ENCODE measurements around the gene TWIST2.

Gene TWIST2

GRCh38 chr2:238847841-238848690 is at the start of gene TWIST2:
Gene TWIST2, plus strand, starts transcription at chr2:238848085. Its CDS starts 131 bp downstream, at chr2:238848216.
- DNase-seq, result peak in 7 of 51 donors; percentile 8 to 24 (median 18)

- no peak for DNase-seq
Measured at GRCh38 chr2:238801791-238802190, 46.1 kb upstream of the TWIST2 start.

- no peak for DNase-seq
Measured at GRCh38 chr2:238802957-238803356, 44.9 kb upstream of the TWIST2 start.

- DNase-seq, result no peak
Measured at GRCh38 chr2:238803996-238804870, 43.7 kb upstream of the TWIST2 start.

GRCh38 chr2:238808761-238809160 is 39.1 kb upstream of the TWIST2 start:
- no peak for DNase-seq

- no peak for DNase-seq
Measured at GRCh38 chr2:238810321-238810720, 37.6 kb upstream of the TWIST2 start.

GRCh38 chr2:238811293-238811692 is 36.6 kb upstream of the TWIST2 start:
- no peak for DNase-seq

- DNase-seq, result no peak
Measured at GRCh38 chr2:238811759-238812158, 36.1 kb upstream of the TWIST2 start.

- DNase-seq, result no peak
Measured at GRCh38 chr2:238813109-238813508, 34.8 kb upstream of the TWIST2 start.

GRCh38 chr2:238814815-238815214 is 33.1 kb upstream of the TWIST2 start:
- DNase-seq, result no peak

GRCh38 chr2:238816291-238816690 is 31.6 kb upstream of the TWIST2 start:
- DNase-seq, result no peak

GRCh38 chr2:238817382-238817781 is 30.5 kb upstream of the TWIST2 start:
- no peak for DNase-seq

GRCh38 chr2:238817891-238818290 is 30.0 kb upstream of the TWIST2 start:
- no peak for DNase-seq

GRCh38 chr2:238818561-238818960 is 29.3 kb upstream of the TWIST2 start:
- no peak for DNase-seq

- DNase-seq, result no peak
Measured at GRCh38 chr2:238820197-238820596, 27.7 kb upstream of the TWIST2 start.

- DNase-seq, result no peak
Measured at GRCh38 chr2:238820916-238821315, 27.0 kb upstream of the TWIST2 start.

GRCh38 chr2:238821391-238821790 is 26.5 kb upstream of the TWIST2 start:
- DNase-seq, result no peak

- DNase-seq, result no peak
Measured at GRCh38 chr2:238821944-238822670, 25.8 kb upstream of the TWIST2 start.

GRCh38 chr2:238822955-238823354 is 24.9 kb upstream of the TWIST2 start:
- DNase-seq, result no peak

- no peak for DNase-seq
Measured at GRCh38 chr2:238831177-238831576, 16.7 kb upstream of the TWIST2 start.

- DNase-seq, result no peak
Measured at GRCh38 chr2:238834982-238835381, 12.9 kb upstream of the TWIST2 start.
